B cell (primary cell): Measurements from ENCODE around the gene XAF1. TPM values are rescaled to one million over a fixed set of nuclear protein-coding genes. Genes with fewer than 3 reads are reported as not detected.

Source experiments
- ATAC-seq: fragments of 200-7000 bp; cut with Tn5 transposase; one replicate; pipeline ENCODE4 v1.10.0; 2021; ENCODE audit warnings: low read depth, mild to moderate bottlenecking, moderate number of reproducible peaks, moderate library complexity
- CTCF ChIA-PET: fragments of 350-600 bp; sonication (Branson Sonifier 250); formaldehyde crosslinking; loops from one replicate; lab custom pipeline; 2021; ENCODE audit warnings: antibody characterized with exemption, inconsistent platforms; lab: Charles Lee
- POLR2A ChIA-PET: fragments of 350-600 bp; sonication (Branson Sonifier 250); formaldehyde crosslinking; loops from one replicate; lab custom pipeline; 2021; ENCODE audit warnings: antibody characterized with exemption; lab: Charles Lee
- DNase-seq: peaks from one replicate; pipeline ENCODE4 v3.0.0; 2013
- H2AFZ ChIP-seq: 2 replicates; pipeline ENCODE4 v1.6.1; 2012; ENCODE audit warnings: mild to moderate bottlenecking, low read depth, low read length; ENCODE audit not compliant: insufficient read depth, poor library complexity, severe bottlenecking
- H3K27ac ChIP-seq, 2 donors: 1 replicate in 1 of 2; 2 replicates in 1 of 2; pipeline ENCODE4 v1.5.1; 2012 to 2013; ENCODE audit warnings: low read length in 2 of 2, mild to moderate bottlenecking in 2 of 2, moderate library complexity in 1 of 2
- H3K27me3 ChIP-seq, 4 experiments: fragments of 200-600 bp in 1 of 4; sonication (generic) in 1 of 4; replicated peaks in 1 of 4; 1 replicate in 2 of 4; 2 replicates in 2 of 4; pipeline versions ENCODE4 v1.6.1 to v1.7.0; 2013 to 2016; ENCODE audit warnings: low read length in 3 of 4, mild to moderate bottlenecking in 2 of 4, mixed read lengths in 1 of 4, moderate library complexity in 1 of 4; ENCODE audit not compliant: insufficient read depth in 4 of 4, control insufficient read depth in 3 of 4; ENCODE audit errors: control extremely low read depth in 1 of 4
- H3K36me3 ChIP-seq, 2 experiments: replicated peaks in 1 of 2; 1 replicate in 1 of 2; 2 replicates in 1 of 2; pipeline versions ENCODE4 v1.6.1 to v1.7.1; 2013; ENCODE audit warnings: low read length in 1 of 2; ENCODE audit not compliant: insufficient read depth in 2 of 2, control insufficient read depth in 1 of 2; ENCODE audit errors: control extremely low read depth in 1 of 2, extremely low read depth in 1 of 2
- H3K4me1 ChIP-seq, 2 donors: fragments of 200-600 bp in 1 of 2; sonication (generic) in 1 of 2; 1 replicate in 1 of 2; 2 replicates in 1 of 2; pipeline versions ENCODE4 v1.5.1 to v1.6.1; 2013 to 2017; ENCODE audit warnings: low read length in 2 of 2; ENCODE audit not compliant: control insufficient read depth in 2 of 2, insufficient read depth in 2 of 2
- H3K4me2 ChIP-seq: replicated peaks from 2 replicates; pipeline ENCODE3; 2012; ENCODE audit warnings: mild to moderate bottlenecking, low read depth, low read length; ENCODE audit not compliant: poor library complexity, severe bottlenecking
- H3K4me3 ChIP-seq, 5 experiments: fragments of 200-600 bp in 1 of 5; sonication (generic) in 1 of 5; 1 replicate in 3 of 5; 2 replicates in 2 of 5; pipeline versions ENCODE4 v1.5.1 to v1.7.0; 2011 to 2016; ENCODE audit warnings: low read length in 4 of 5, mild to moderate bottlenecking in 4 of 5, low read depth in 2 of 5, control low read depth in 1 of 5, moderate library complexity in 1 of 5; ENCODE audit not compliant: insufficient read depth in 1 of 5; ENCODE audit errors: control extremely low read depth in 1 of 5, extremely low read depth in 1 of 5
- H3K79me2 ChIP-seq: fragments of 200-600 bp; sonication (generic); one replicate; pipeline ENCODE4 v1.6.0; 2016; ENCODE audit warnings: low read length; ENCODE audit not compliant: control insufficient read depth, insufficient read depth
- H3K9ac ChIP-seq: fragments of 200-600 bp; sonication (generic); 2 replicates; pipeline ENCODE4 v1.6.1; 2017; ENCODE audit warnings: mild to moderate bottlenecking, low read length, moderate library complexity
- H3K9me3 ChIP-seq, 3 donors: one replicate each; pipeline versions ENCODE4 v1.6.1 to v1.7.1; 2013; ENCODE audit warnings: low read length in 2 of 3; ENCODE audit not compliant: control insufficient read depth in 2 of 3, insufficient read depth in 1 of 3; ENCODE audit errors: control extremely low read depth in 1 of 3
- H4K20me1 ChIP-seq: 2 replicates; pipeline ENCODE4 v1.6.0; 2012; ENCODE audit warnings: mild to moderate bottlenecking, low read length; ENCODE audit not compliant: insufficient read depth, control insufficient read depth, poor library complexity, severe bottlenecking
- H3K27ac Mint-ChIP-seq: one replicate; pipeline ENCODE4 v1.8.0; 2021; ENCODE audit warnings: mixed read lengths
- H3K27me3 Mint-ChIP-seq: one replicate; pipeline ENCODE4 v1.8.0; 2021; ENCODE audit warnings: mixed read lengths
- H3K4me1 Mint-ChIP-seq: one replicate; pipeline ENCODE4 v1.8.0; 2021; ENCODE audit warnings: mixed read lengths
- H3K4me3 Mint-ChIP-seq: one replicate; pipeline ENCODE4 v1.8.0; 2021; ENCODE audit warnings: mixed read lengths
- H3K9me3 Mint-ChIP-seq: one replicate; pipeline ENCODE4 v1.8.0; 2022; ENCODE audit warnings: mixed read lengths; ENCODE audit not compliant: insufficient read depth
- EZH2 ChIP-seq: IDR thresholded peaks from 2 replicates; pipeline ENCODE4 v1.6.1; 2012; ENCODE audit warnings: borderline replicate concordance, low read depth, mild to moderate bottlenecking, moderate library complexity, low read length; ENCODE audit not compliant: insufficient read depth, poor library complexity, severe bottlenecking
- WGBS: methylation state at CpG from one replicate; pipeline ENCODE4 v1.1.5; 2013; ENCODE audit warnings: missing lambda C conversion rate; ENCODE audit not compliant: insufficient coverage; 5-methylcytosine and 5-hydroxymethylcytosine counted together
- intact Hi-C: fragments of 100-400 bp; cut with micrococcal nuclease; formaldehyde crosslinking; loops from one replicate; pipeline ENCODE4 v1.10.0; 2022
- polyA plus RNA-seq: library from polyadenylated mRNA; depleted of rRNA; stranded (reverse); fragments of >200 nt; gene quantifications from 2 replicates; pipeline ENCODE4 v1.2.3, GENCODE V29; 2012
- total RNA-seq, 2 donors: library from RNA; stranded (reverse); fragments of 120-200 nt in 1 of 2; gene quantifications; 1 replicate in 1 of 2; 2 replicates in 1 of 2; pipeline versions ENCODE4 v1.2.3 to v1.2.4, GENCODE V29; 2013 to 2022
- TF ChIP-seq, protein P1 (sequence below): fragments of 200-600 bp; IDR thresholded peaks from one replicate; pipeline ENCODE4 v1.8.0; 2022; ENCODE audit warnings: antibody characterized with exemption, mild to moderate bottlenecking

XAF1 gene
- total and polyA plus RNA-seq, 2 donors (not counting 1 experiment from before 2014, with no cell fraction given), result 44.8 to 116 TPM

DNA sequence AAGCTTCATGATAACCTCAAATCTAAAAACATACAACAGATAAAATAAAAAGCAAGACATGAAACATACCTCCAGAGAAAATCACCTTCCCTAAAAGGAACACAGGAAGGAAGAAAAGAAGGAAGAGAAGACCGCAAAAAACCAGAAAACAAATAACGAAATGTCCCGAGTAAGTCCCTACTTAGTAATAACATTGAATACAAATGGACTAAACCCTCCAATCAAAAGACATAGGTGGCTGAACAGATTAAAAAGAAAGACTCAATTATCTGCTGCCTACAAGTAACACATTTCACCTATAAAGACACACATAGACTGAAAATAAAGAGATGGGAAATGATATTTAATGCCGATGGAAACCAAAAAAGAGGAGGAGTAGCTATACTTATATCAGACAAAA lies 26.4 kb downstream of the XAF1 start:
- Histone ChIP-seq H3K79me2 (no peaks in the 10 kb centered on the region), H3K9ac (no peak overlapping the region), H3K4me1 (no peaks in the 10 kb centered on the region), H3K36me3 (no peaks in the 10 kb centered on the region), H3K9me3 (peaks cover 2 to 8% (median 3%) of the 10 kb centered on the region in 3 donors), H3K4me2 (no peak overlapping the region), H4K20me1 (no peaks in the 10 kb centered on the region), H3K27ac (no peak overlapping the region), H2AFZ (no peak overlapping the region), H3K27me3 (peaks cover 0 to 34% (median 17%) of the 10 kb centered on the region in 4 experiments), H3K4me3 (no peak overlapping the region)
- ATAC-seq (no peak), DNase-seq (no peak)
- CTCF ChIA-PET, result no interaction called here
- intact Hi-C loops, result no loop called here
- Mint-ChIP-seq H3K27me3 (peaks cover 74% of the 10 kb centered on the region), H3K4me1 (no peaks in the 10 kb centered on the region), H3K27ac (no peak overlapping the region), H3K9me3 (peaks cover 3% of the 10 kb centered on the region), H3K4me3 (no peak overlapping the region)
- no CpG with 5 or more reads among the region's 4 CpGs for WGBS
- POLR2A ChIA-PET, result no interaction called here
- TF ChIP-seq, protein P1, sequence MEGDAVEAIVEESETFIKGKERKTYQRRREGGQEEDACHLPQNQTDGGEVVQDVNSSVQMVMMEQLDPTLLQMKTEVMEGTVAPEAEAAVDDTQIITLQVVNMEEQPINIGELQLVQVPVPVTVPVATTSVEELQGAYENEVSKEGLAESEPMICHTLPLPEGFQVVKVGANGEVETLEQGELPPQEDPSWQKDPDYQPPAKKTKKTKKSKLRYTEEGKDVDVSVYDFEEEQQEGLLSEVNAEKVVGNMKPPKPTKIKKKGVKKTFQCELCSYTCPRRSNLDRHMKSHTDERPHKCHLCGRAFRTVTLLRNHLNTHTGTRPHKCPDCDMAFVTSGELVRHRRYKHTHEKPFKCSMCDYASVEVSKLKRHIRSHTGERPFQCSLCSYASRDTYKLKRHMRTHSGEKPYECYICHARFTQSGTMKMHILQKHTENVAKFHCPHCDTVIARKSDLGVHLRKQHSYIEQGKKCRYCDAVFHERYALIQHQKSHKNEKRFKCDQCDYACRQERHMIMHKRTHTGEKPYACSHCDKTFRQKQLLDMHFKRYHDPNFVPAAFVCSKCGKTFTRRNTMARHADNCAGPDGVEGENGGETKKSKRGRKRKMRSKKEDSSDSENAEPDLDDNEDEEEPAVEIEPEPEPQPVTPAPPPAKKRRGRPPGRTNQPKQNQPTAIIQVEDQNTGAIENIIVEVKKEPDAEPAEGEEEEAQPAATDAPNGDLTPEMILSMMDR, result no peak
- no peak for TF ChIP-seq EZH2

DNA sequence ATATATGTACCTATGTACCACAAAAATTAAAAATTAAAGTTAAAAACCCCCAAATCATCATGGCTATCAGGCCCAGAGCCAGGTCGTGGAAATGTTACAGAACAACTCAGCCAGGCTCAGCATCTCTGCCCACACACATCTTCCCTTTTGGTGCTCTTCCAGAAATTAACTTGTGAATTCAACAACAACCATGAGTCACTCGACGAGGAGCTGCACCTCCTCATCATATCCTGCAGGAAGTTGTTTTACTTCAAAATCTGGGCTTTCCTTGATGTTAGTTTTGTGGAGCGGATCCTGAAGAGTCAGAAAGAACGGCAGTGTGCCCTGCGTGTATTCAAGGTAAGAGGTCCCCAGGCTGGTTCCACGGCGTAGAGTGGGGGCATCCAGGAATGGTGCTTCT lies 30.8 kb downstream of the XAF1 start:
- ChIA-PET POLR2A (no interaction called here), CTCF (no interaction called here)
- Histone ChIP-seq H3K27me3 (peaks cover 0 to 18% (median 9%) of the 10 kb centered on the region in 4 experiments), H3K27ac (no peak overlapping the region), H3K9ac (no peak overlapping the region), H3K4me1 (no peaks in the 10 kb centered on the region), H3K9me3 (peaks cover 0 to 3% (median 2%) of the 10 kb centered on the region in 3 donors), H3K4me3 (no peak overlapping the region), H3K36me3 (no peaks in the 10 kb centered on the region), H3K79me2 (no peaks in the 10 kb centered on the region), H3K4me2 (no peak overlapping the region), H2AFZ (no peak overlapping the region), H4K20me1 (no peaks in the 10 kb centered on the region)
- DNase-seq (no peak), ATAC-seq (no peak)
- TF ChIP-seq EZH2, result no peak
- TF ChIP-seq, protein P1, result no peak
- Mint-ChIP-seq H3K9me3 (peaks cover 3% of the 10 kb centered on the region), H3K4me3 (no peak overlapping the region), H3K27ac (no peak overlapping the region), H3K4me1 (no peaks in the 10 kb centered on the region), H3K27me3 (peaks cover 86% of the 10 kb centered on the region)
- 78% methylated on average over 6 of the region's 8 CpGs for WGBS
- intact Hi-C loops, result no loop called here
